Natural killer cell (primary cell): ENCODE data around the gene EPN3. TPM values are rescaled to one million over a fixed set of nuclear protein-coding genes. Genes with fewer than 3 reads are reported as not detected.

Experiments
- ATAC-seq, 3 donors: fragments of 150-1000 bp in 2 of 3; fragments of 200-7000 bp in 1 of 3; cut with Tn5 transposase; 1 replicate in 1 of 3; 2 replicates in 2 of 3; pipeline ENCODE4 v1.10.0; 2021; ENCODE audit warnings: mild to moderate bottlenecking in 2 of 3, moderate library complexity in 2 of 3
- DNase-seq, 2 donors: peaks; one replicate each; pipeline versions ENCODE4 v3.0.0 to v3.0.0-alpha.2; 2013 to 2021; ENCODE audit warnings: mixed read lengths in 1 of 2
- H3K27ac ChIP-seq: one replicate; pipeline ENCODE4 v1.5.1; 2013; ENCODE audit warnings: mild to moderate bottlenecking, low read length
- H3K27me3 ChIP-seq: one replicate; pipeline ENCODE4 v1.6.1; 2013; ENCODE audit warnings: low read length; ENCODE audit not compliant: control insufficient read depth, insufficient read depth
- H3K36me3 ChIP-seq: one replicate; pipeline ENCODE4 v1.6.1; 2013; ENCODE audit warnings: low read length; ENCODE audit not compliant: control insufficient read depth, insufficient read depth
- H3K4me1 ChIP-seq: one replicate; pipeline ENCODE4 v1.6.1; 2013; ENCODE audit warnings: low read length; ENCODE audit not compliant: control insufficient read depth, insufficient read depth
- H3K4me3 ChIP-seq: one replicate; pipeline ENCODE4 v1.5.1; 2013; ENCODE audit warnings: low read length
- H3K9me3 ChIP-seq: one replicate; pipeline ENCODE4 v1.6.1; 2013; ENCODE audit warnings: low read length; ENCODE audit not compliant: control insufficient read depth, insufficient read depth
- H3K27ac Mint-ChIP-seq, 2 donors: one replicate each; pipeline ENCODE4 v1.8.0; 2022; ENCODE audit warnings: mild to moderate bottlenecking in 2 of 2, mixed read lengths in 2 of 2, moderate library complexity in 1 of 2
- H3K27me3 Mint-ChIP-seq, 2 donors: one replicate each; pipeline ENCODE4 v1.8.0; 2022; ENCODE audit warnings: low read depth in 2 of 2, mixed read lengths in 2 of 2
- H3K36me3 Mint-ChIP-seq: one replicate; pipeline ENCODE4 v1.8.0; 2022; ENCODE audit warnings: mixed read lengths
- H3K4me1 Mint-ChIP-seq, 2 donors: one replicate each; pipeline ENCODE4 v1.8.0; 2022; ENCODE audit warnings: mixed read lengths in 2 of 2
- H3K4me3 Mint-ChIP-seq: one replicate; pipeline ENCODE4 v1.8.0; 2022; ENCODE audit warnings: mild to moderate bottlenecking, moderate library complexity, mixed read lengths
- H3K9me3 Mint-ChIP-seq, 2 donors: one replicate each; pipeline ENCODE4 v1.8.0; 2022; ENCODE audit warnings: mixed read lengths in 2 of 2
- WGBS: methylation state at CpG from one replicate; pipeline ENCODE4 v1.1.7; 2013; ENCODE audit warnings: missing lambda C conversion rate; ENCODE audit not compliant: insufficient coverage; 5-methylcytosine and 5-hydroxymethylcytosine counted together
- intact Hi-C: fragments of 100-400 bp; cut with micrococcal nuclease; formaldehyde crosslinking; loops from one replicate; pipeline ENCODE4 v1.14.2; 2022
- total RNA-seq, 4 donors: library from RNA; stranded (reverse); fragments of 120-200 nt in 1 of 4; gene quantifications; one replicate each; pipeline versions ENCODE4 v1.2.3 to v1.2.4, GENCODE V29; 2013 to 2022
- TF ChIP-seq, protein P1 (sequence below): fragments of 200-600 bp; IDR thresholded peaks from one replicate; pipeline ENCODE4 v1.8.0; 2022; ENCODE audit warnings: antibody characterized with exemption

The EPN3 gene
- total RNA-seq, 3 donors from 2014 or later (not counting 1 experiment from before 2014, with no cell fraction given): not detected

GRCh38 chr17:50589095-50589705, 56.7 kb downstream of the EPN3 start:
- Histone ChIP-seq H3K4me3 (no peak overlapping the region), H3K27me3 (no peaks in the 10 kb centered on the region), H3K36me3 (no peaks in the 10 kb centered on the region), H3K4me1 (no peaks in the 10 kb centered on the region), H3K9me3 (no peaks in the 10 kb centered on the region), H3K27ac (no peak overlapping the region)
- H3K4me1 Mint-ChIP-seq: no peaks in the 10 kb centered on the region
- DNase-seq (no peak), ATAC-seq (no peak)
- H3K36me3 Mint-ChIP-seq: no peaks in the 10 kb centered on the region
- WGBS: 76% methylated on average over 10 of the region's 10 CpGs
- no peak overlapping the region for H3K4me3 Mint-ChIP-seq
- intact Hi-C loops: no loop called here
- H3K9me3 Mint-ChIP-seq: no peaks in the 10 kb centered on the region
- TF ChIP-seq, protein P1, sequence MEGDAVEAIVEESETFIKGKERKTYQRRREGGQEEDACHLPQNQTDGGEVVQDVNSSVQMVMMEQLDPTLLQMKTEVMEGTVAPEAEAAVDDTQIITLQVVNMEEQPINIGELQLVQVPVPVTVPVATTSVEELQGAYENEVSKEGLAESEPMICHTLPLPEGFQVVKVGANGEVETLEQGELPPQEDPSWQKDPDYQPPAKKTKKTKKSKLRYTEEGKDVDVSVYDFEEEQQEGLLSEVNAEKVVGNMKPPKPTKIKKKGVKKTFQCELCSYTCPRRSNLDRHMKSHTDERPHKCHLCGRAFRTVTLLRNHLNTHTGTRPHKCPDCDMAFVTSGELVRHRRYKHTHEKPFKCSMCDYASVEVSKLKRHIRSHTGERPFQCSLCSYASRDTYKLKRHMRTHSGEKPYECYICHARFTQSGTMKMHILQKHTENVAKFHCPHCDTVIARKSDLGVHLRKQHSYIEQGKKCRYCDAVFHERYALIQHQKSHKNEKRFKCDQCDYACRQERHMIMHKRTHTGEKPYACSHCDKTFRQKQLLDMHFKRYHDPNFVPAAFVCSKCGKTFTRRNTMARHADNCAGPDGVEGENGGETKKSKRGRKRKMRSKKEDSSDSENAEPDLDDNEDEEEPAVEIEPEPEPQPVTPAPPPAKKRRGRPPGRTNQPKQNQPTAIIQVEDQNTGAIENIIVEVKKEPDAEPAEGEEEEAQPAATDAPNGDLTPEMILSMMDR: no peak
- H3K27ac Mint-ChIP-seq: no peak overlapping the region
- peaks cover 0 to 6% of the 10 kb centered on the region in 2 donors for H3K27me3 Mint-ChIP-seq

- H3K4me3 ChIP-seq: no peak overlapping the region
- Mint-ChIP-seq H3K27me3 (peaks cover 0 to 2% of the 10 kb centered on the region in 2 donors), H3K4me1 (no peaks in the 10 kb centered on the region), H3K4me3 (no peak overlapping the region), H3K36me3 (no peaks in the 10 kb centered on the region), H3K9me3 (no peaks in the 10 kb centered on the region), H3K27ac (no peak overlapping the region)
- intact Hi-C loops: no loop called here
- DNase-seq: no peak
- TF ChIP-seq, protein P1: no peak
- WGBS: 93% methylated on average over 24 of the region's 24 CpGs
- H3K9me3 ChIP-seq: no peaks in the 10 kb centered on the region
- H3K27me3 ChIP-seq: no peaks in the 10 kb centered on the region
- no peak overlapping the region for H3K27ac ChIP-seq
- no peak for ATAC-seq
- H3K4me1 ChIP-seq: no peaks in the 10 kb centered on the region
- H3K36me3 ChIP-seq: no peaks in the 10 kb centered on the region
These were observed 58.6 kb downstream of the EPN3 start for GRCh38 chr17:50590946-50591737.

DNA sequence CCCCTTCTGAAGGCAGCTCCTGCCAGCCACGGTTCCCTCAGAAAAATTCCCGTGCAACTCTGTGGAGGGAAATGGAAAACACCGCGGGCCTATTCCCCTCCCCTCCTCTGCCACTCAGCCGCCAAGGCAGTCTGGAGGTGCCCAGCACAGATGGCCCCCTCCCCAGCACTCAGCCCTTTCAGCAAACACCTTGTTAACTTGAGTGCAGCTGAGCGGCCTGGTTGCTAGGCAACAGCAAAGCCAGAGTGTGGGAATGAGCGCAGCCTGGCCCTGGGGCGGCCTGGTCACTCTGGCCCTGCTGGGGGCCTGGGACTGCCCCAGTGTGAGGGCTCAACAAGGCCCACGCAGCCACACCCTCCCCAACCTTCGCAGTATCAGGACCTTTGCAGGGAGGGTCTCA, 60.8 kb downstream of the EPN3 start:
- ATAC-seq (no peak), DNase-seq (no peak)
- intact Hi-C loops: no loop called here
- Mint-ChIP-seq H3K36me3 (no peaks in the 10 kb centered on the region), H3K27ac (no peak overlapping the region), H3K4me3 (no peak overlapping the region), H3K9me3 (no peaks in the 10 kb centered on the region), H3K4me1 (no peaks in the 10 kb centered on the region), H3K27me3 (peaks cover 0 to 2% of the 10 kb centered on the region in 2 donors)
- no peaks in the 10 kb centered on the region for H3K36me3 ChIP-seq
- TF ChIP-seq, protein P1: no peak
- WGBS: 69% methylated on average over 10 of the region's 10 CpGs
- no peak overlapping the region for H3K27ac ChIP-seq
- no peaks in the 10 kb centered on the region for H3K4me1 ChIP-seq
- H3K27me3 ChIP-seq: no peaks in the 10 kb centered on the region
- H3K4me3 ChIP-seq: no peak overlapping the region
- no peaks in the 10 kb centered on the region for H3K9me3 ChIP-seq

Other genes starting within 250 kb of the EPN3 start
- 10 to 100 TPM; 16.3 to 25.4 (median 18.6) TPM for gene XYLT2, start 186.6 kb upstream of the EPN3 start, total RNA-seq
- gene MRPL27, start 159.6 kb upstream of the EPN3 start, total RNA-seq: 10 to 100 TPM; 16.4 to 36.6 (median 31.3) TPM
- 1 to 10 TPM; 2.4 to 3.2 (median 2.9) TPM for gene EME1, start 159.5 kb upstream of the EPN3 start, total RNA-seq
- 10 to 100 TPM; 55.6 to 62.7 (median 56.0) TPM for gene LRRC59, start 135.2 kb upstream of the EPN3 start, total RNA-seq
- 10 to 100 TPM; 24.2 to 40.6 (median 25.8) TPM for gene ACSF2, start 106.5 kb upstream of the EPN3 start, total RNA-seq
- under 1 TPM in 1 of 3 donors, not detected in 2; 0.60 TPM for gene CHAD, start 63.9 kb upstream of the EPN3 start, total RNA-seq
- gene RSAD1, start 53.9 kb upstream of the EPN3 start, total RNA-seq: 10 to 100 TPM; 49.0 to 71.3 (median 56.5) TPM
- gene MYCBPAP, start 24.3 kb upstream of the EPN3 start, total RNA-seq: 1 to 10 TPM in 1 of 3 donors, under 1 TPM in 2; 0.26 to 4.9 (median 0.70) TPM
- 10 to 100 TPM; 30.7 to 45.5 (median 32.5) TPM for gene SPATA20, start 14.4 kb downstream of the EPN3 start, total RNA-seq
- not detected for gene CACNA1G, start 28.0 kb downstream of the EPN3 start, total RNA-seq
- 10 to 100 TPM in 1 of 3 donors, 1 to 10 TPM in 2; 1.6 to 13.2 (median 5.9) TPM for gene ABCC3, start 102.1 kb downstream of the EPN3 start, total RNA-seq
- gene ANKRD40, start 175.2 kb downstream of the EPN3 start, total RNA-seq: 10 to 100 TPM; 22.1 to 32.0 (median 30.8) TPM
- 100 to 1,000 TPM; 152 to 213 (median 196) TPM for gene LUC7L3, start 186.9 kb downstream of the EPN3 start, total RNA-seq
- gene ANKRD40CL, start 234.8 kb downstream of the EPN3 start, total RNA-seq: not detected